Muscle of back (tissue), 11 donors: ENCODE measurements around the gene TLE2. TPM values are rescaled to one million over a fixed set of nuclear protein-coding genes. Genes with fewer than 3 reads are reported as not detected.
"Not testable (repeated sequence)": the region's sequence is repeated elsewhere in the genome, so short reads cannot be mapped to it uniquely, and the experiment has no call there.

Experiments used
- DNase-seq, 3 donors: peaks; one replicate each; pipeline versions ENCODE4 v3.0.0 to v3.0.0-alpha.2; 2013
- polyA plus RNA-seq, 10 donors: library from polyadenylated mRNA; unstranded; fragments of 120-200 nt; gene quantifications; one replicate each; pipeline ENCODE4 v1.2.1, GENCODE V29; 2013; ENCODE audit not compliant: insufficient read length in 10 of 10

Gene TLE2
- polyA plus RNA-seq, 10 donors = 22.1 to 34.1 (median 26.1) TPM

- no peak for DNase-seq
Observed at GRCh38 chr19:2984215-2984528, 44.9 kb downstream of the TLE2 start.

- peak; percentile 63 to 89 (median 73) for DNase-seq
Observed at GRCh38 chr19:2983351-2984214, 45.5 kb downstream of the TLE2 start.

- peak; percentile 86 to 92 (median 89) for DNase-seq
Observed at GRCh38 chr19:2982983-2983350, 46.1 kb downstream of the TLE2 start.

- DNase-seq = no peak
Observed at GRCh38 chr19:2982561-2982960, 46.5 kb downstream of the TLE2 start.

- DNase-seq = no peak
Observed at GRCh38 chr19:2981898-2982297, 47.2 kb downstream of the TLE2 start.

- no peak for DNase-seq
Observed at GRCh38 chr19:2978772-2979171, 50.3 kb downstream of the TLE2 start.

- no peak for DNase-seq
Observed at GRCh38 chr19:2978166-2978767, 50.8 kb downstream of the TLE2 start.

GRCh38 chr19:2977746-2978138 lies 51.3 kb downstream of the TLE2 start:
- no peak for DNase-seq

- peak; percentile 93 to 96 (median 94) for DNase-seq
Observed at GRCh38 chr19:2977001-2977745, 51.9 kb downstream of the TLE2 start, which contains the start of gene TLE6. TSS of gene TLE6 (plus strand) at chr19:2977564. CDS start at chr19:2978234, 670 bp downstream.

- DNase-seq = peak in 1 of 3 donors; percentile 26
Observed at GRCh38 chr19:2976609-2977000, 52.5 kb downstream of the TLE2 start.

GRCh38 chr19:2974342-2975041 lies 54.6 kb downstream of the TLE2 start:
- peak in 1 of 3 donors; percentile 66 for DNase-seq

- DNase-seq = peak in 1 of 3 donors; percentile 60
Observed at GRCh38 chr19:2973229-2973628, 55.9 kb downstream of the TLE2 start.

- DNase-seq = no peak
Observed at GRCh38 chr19:2970201-2970835, 58.8 kb downstream of the TLE2 start.

GRCh38 chr19:2969104-2969504 lies 60.0 kb downstream of the TLE2 start:
- DNase-seq = peak; percentile 59 to 92 (median 82)

GRCh38 chr19:2967972-2968371 lies 61.1 kb downstream of the TLE2 start:
- no peak for DNase-seq

- no peak for DNase-seq
Observed at GRCh38 chr19:2964874-2965273, 64.2 kb downstream of the TLE2 start.

GRCh38 chr19:2963631-2964030 lies 65.4 kb downstream of the TLE2 start:
- DNase-seq = not testable (repeated sequence)

- DNase-seq = no peak
Observed at GRCh38 chr19:2963122-2963521, 66.0 kb downstream of the TLE2 start.

- DNase-seq = peak; percentile 77 to 93 (median 86)
Observed at GRCh38 chr19:2962018-2962670, 66.9 kb downstream of the TLE2 start.

GRCh38 chr19:2960120-2960519 lies 69.0 kb downstream of the TLE2 start:
- DNase-seq = no peak

GRCh38 chr19:2957160-2957559 lies 71.9 kb downstream of the TLE2 start:
- DNase-seq = no peak
